Ovary (tissue), 3 donors: ENCODE data around the gene PRSS2.

Experiments used
- CTCF ChIP-seq, 3 donors: fragments of 450-650 bp in 2 of 3; fragments of 200-600 bp in 1 of 3; IDR thresholded peaks; one replicate each; pipeline versions ENCODE4 v1.5.1 to v1.8.0; 2016 to 2022; ENCODE audit warnings: antibody characterized with exemption in 3 of 3, mild to moderate bottlenecking in 1 of 3
- EP300 ChIP-seq: sonication (generic); formaldehyde crosslinking; IDR thresholded peaks from one replicate; pipeline ENCODE4 v1.6.1; 2017; ENCODE audit warnings: antibody characterized with exemption
- donor health status: DM: no; HTN: no; CAD: no.

GRCh38 chr7:142749218-142749993 is 21.4 kb upstream of the PRSS2 start, which contains the start of gene PRSS1:
- TF ChIP-seq CTCF (IDR thresholded peaks at IDR 0.05) (no peak), EP300 (no peak)
